ENCODE results near the gene DAAM1. TPM values are rescaled to one million over a fixed set of nuclear protein-coding genes. Genes with fewer than 3 reads are reported as not detected.

Gene DAAM1
- total RNA-seq, 1 experiment from 2014 or later: 30.4 TPM

DNA sequence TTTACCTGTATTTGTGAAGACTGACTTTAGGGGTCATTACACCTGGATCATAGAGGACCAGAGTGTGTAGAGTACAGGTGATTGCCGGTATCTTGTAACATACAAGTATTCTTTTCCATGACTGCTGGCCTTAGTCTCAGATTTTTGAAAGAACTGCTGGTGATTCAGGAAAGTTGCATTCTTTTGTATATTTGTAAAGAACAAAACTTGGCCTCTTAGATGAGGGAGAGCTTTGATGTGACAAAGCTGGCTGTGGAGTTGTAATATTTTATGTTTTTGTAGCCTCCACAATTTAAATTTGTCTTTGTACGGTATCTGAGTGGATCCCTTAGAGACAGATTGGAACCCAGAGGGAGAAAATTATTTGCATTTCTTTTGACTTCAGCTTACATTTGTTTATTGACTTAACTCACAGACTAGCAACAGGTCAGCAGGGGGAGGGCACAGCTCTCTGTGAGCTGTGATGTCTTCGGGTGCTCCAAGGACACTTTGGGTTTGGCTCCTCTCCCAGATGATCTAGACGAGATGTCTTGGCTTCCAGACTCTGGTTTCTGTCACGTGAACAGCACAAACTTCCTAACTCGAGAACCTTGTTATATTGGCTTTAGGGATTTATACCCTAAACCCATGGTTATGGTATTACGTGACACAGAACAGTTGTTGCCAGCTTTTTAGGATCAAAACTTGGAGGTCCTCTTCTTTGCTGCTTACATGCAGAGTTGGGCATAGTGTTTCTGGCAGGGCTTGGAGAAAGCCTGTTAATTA lies 65.9 kb downstream of the DAAM1 start (continued):
- TF ChIP-seq, protein P1, sequence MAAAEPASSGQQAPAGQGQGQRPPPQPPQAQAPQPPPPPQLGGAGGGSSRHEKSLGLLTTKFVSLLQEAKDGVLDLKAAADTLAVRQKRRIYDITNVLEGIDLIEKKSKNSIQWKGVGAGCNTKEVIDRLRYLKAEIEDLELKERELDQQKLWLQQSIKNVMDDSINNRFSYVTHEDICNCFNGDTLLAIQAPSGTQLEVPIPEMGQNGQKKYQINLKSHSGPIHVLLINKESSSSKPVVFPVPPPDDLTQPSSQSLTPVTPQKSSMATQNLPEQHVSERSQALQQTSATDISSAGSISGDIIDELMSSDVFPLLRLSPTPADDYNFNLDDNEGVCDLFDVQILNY (CRISPR knock-in tag; IDR thresholded peaks at IDR 0.05): no peak
- no peak for TF ChIP-seq ZNF232 (CRISPR knock-in tag; IDR thresholded peaks at IDR 0.05)

- peak; percentile 30 for ATAC-seq
- no peak overlapping the region for H3K27ac Mint-ChIP-seq
- CTCF ChIA-PET: interaction anchor here (1.2 kb wide), 1 partner anchor 8 kb away, joined by 4 read pairs; no protein-coding TSS in a partner anchor
Observed at GRCh38 chr14:59254911-59255545, 66.6 kb downstream of the DAAM1 start.

DNA sequence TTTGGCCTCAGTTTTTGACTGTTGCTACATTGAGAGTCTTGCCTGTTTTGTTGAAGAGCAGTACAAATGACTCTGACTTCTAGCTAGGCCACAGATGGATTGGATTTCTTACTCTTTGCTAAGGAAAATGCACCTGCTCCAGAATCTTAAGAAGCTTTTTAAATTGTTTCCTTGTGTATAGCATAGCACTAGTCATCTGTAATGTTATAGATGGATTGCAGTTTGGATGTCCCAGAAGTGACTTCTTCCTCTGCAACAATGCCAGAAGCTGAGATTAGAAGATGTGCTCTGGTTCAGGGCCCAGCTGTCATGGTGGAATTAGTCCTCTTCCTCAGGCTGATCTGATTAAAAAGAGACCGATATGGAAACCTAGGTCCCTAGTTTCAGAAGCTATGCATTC lies 67.9 kb downstream of the DAAM1 start:
- POLR2A ChIA-PET: no interaction called here
- Mint-ChIP-seq H3K36me3 (no peaks in the 10 kb centered on the region), H3K9me3 (peaks cover 8% of the 10 kb centered on the region; the same call in 1 of the 2 replicates), H3K4me1 (peaks cover 25% of the 10 kb centered on the region), H3K27ac (no peak overlapping the region), H3K4me3 (no peak overlapping the region), H3K27me3 (ENCODE audit: low read depth) (no peaks in the 10 kb centered on the region)
- ATAC-seq: no peak
- CTCF ChIA-PET: no interaction called here
- no peak for DNase-seq (ENCODE audit: low spot score)
- TF ChIP-seq SMAD4 (CRISPR knock-in tag; IDR thresholded peaks at IDR 0.05): no peak
- no peak for TF ChIP-seq USF2 (CRISPR knock-in tag; IDR thresholded peaks at IDR 0.05)
- TF ChIP-seq, protein P2, sequence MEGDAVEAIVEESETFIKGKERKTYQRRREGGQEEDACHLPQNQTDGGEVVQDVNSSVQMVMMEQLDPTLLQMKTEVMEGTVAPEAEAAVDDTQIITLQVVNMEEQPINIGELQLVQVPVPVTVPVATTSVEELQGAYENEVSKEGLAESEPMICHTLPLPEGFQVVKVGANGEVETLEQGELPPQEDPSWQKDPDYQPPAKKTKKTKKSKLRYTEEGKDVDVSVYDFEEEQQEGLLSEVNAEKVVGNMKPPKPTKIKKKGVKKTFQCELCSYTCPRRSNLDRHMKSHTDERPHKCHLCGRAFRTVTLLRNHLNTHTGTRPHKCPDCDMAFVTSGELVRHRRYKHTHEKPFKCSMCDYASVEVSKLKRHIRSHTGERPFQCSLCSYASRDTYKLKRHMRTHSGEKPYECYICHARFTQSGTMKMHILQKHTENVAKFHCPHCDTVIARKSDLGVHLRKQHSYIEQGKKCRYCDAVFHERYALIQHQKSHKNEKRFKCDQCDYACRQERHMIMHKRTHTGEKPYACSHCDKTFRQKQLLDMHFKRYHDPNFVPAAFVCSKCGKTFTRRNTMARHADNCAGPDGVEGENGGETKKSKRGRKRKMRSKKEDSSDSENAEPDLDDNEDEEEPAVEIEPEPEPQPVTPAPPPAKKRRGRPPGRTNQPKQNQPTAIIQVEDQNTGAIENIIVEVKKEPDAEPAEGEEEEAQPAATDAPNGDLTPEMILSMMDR (IDR thresholded peaks at IDR 0.05): no peak
- no peak for TF ChIP-seq MYBL2 (CRISPR knock-in tag; IDR thresholded peaks at IDR 0.05)
- TF ChIP-seq NR3C1 (CRISPR knock-in tag; conservative IDR thresholded peaks at IDR 0.05; ENCODE audit: low read depth): no peak
- TF ChIP-seq, protein P3, sequence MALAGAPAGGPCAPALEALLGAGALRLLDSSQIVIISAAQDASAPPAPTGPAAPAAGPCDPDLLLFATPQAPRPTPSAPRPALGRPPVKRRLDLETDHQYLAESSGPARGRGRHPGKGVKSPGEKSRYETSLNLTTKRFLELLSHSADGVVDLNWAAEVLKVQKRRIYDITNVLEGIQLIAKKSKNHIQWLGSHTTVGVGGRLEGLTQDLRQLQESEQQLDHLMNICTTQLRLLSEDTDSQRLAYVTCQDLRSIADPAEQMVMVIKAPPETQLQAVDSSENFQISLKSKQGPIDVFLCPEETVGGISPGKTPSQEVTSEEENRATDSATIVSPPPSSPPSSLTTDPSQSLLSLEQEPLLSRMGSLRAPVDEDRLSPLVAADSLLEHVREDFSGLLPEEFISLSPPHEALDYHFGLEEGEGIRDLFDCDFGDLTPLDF (CRISPR knock-in tag; IDR thresholded peaks at IDR 0.05): no peak
- no peak for TF ChIP-seq SP1 (CRISPR knock-in tag; conservative IDR thresholded peaks at IDR 0.05)

More at GRCh38 chr14:59254911-59255545, 66.6 kb downstream of the DAAM1 start:
- POLR2A ChIA-PET: no interaction called here
- H3K9me3 Mint-ChIP-seq: peaks cover 8% of the 10 kb centered on the region; the same call in 1 of the 2 replicates
- no peak for DNase-seq (ENCODE audit: low spot score)
- no peaks in the 10 kb centered on the region for H3K27me3 Mint-ChIP-seq (ENCODE audit: low read depth)
- no peaks in the 10 kb centered on the region for H3K36me3 Mint-ChIP-seq
- TF ChIP-seq GRHL2 (CRISPR knock-in tag; IDR thresholded peaks at IDR 0.05; ENCODE audit: insufficient replicate concordance, severe bottlenecking) (no peak), ATF1 (CRISPR knock-in tag; IDR thresholded peaks at IDR 0.05) (no peak), FOXK1 (CRISPR knock-in tag; IDR thresholded peaks at IDR 0.05) (no peak), SOX15 (CRISPR knock-in tag; IDR thresholded peaks at IDR 0.05) (no peak), NR2C2 (CRISPR knock-in tag; IDR thresholded peaks at IDR 0.05) (no peak)
- TF ChIP-seq, protein P4, sequence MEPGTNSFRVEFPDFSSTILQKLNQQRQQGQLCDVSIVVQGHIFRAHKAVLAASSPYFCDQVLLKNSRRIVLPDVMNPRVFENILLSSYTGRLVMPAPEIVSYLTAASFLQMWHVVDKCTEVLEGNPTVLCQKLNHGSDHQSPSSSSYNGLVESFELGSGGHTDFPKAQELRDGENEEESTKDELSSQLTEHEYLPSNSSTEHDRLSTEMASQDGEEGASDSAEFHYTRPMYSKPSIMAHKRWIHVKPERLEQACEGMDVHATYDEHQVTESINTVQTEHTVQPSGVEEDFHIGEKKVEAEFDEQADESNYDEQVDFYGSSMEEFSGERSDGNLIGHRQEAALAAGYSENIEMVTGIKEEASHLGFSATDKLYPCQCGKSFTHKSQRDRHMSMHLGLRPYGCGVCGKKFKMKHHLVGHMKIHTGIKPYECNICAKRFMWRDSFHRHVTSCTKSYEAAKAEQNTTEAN (CRISPR knock-in tag; IDR thresholded peaks at IDR 0.05): no peak
- no peak overlapping the region for H3K4me3 Mint-ChIP-seq
- H3K4me1 Mint-ChIP-seq: peaks cover 27% of the 10 kb centered on the region
